ENCODE results near the gene KLC3. TPM values are rescaled to one million over a fixed set of nuclear protein-coding genes. Genes with fewer than 3 reads are reported as not detected.

Gene KLC3
- total and polyA plus RNA-seq, 2 experiments from 2014 or later: not detected

- no peaks in the 10 kb centered on the region for H4K20me1 ChIP-seq (ENCODE audit: insufficient read depth)
- no peak overlapping the region for H3K4me3 ChIP-seq
- in situ Hi-C loops (cut with MboI): no loop called here
- H3K27me3 ChIP-seq (replicated peaks; ENCODE audit: insufficient read depth): no peaks in the 10 kb centered on the region
- no peak overlapping the region for H3K9ac ChIP-seq
- no peak for TF ChIP-seq EZH2phosphoT487 (IDR thresholded peaks at IDR 0.05; ENCODE audit: insufficient read depth, low read depth)
- no peak for TF ChIP-seq EZH2 (IDR thresholded peaks at IDR 0.05; ENCODE audit: insufficient read depth, poor library complexity, severe bottlenecking)
- no peaks in the 10 kb centered on the region for H3F3A ChIP-seq (ENCODE audit: insufficient read depth)
- WGBS, 2 experiments (ENCODE audit: low coverage in 1 of 2, low lambda C conversion rate in 2 of 2, missing lambda C conversion rate in 2 of 2): 98 to 99% methylated on average over 4 of the region's 4 CpGs
- peaks cover 18% of the 10 kb centered on the region for H3K79me2 ChIP-seq (ENCODE audit: insufficient read depth)
- no peak for DNase-seq
- H3K4me1 ChIP-seq (ENCODE audit: insufficient read depth): peaks cover 11% of the 10 kb centered on the region
- H3K4me2 ChIP-seq (ENCODE audit: unreplicated experiment): no peak overlapping the region
- no peaks in the 10 kb centered on the region for H3K9me2 ChIP-seq (ENCODE audit: insufficient read depth)
- no peak overlapping the region for H2AFZ ChIP-seq
- no peaks in the 10 kb centered on the region for H3K9me3 ChIP-seq (ENCODE audit: low read depth)
- H3K36me3 ChIP-seq (ENCODE audit: low read depth): no peaks in the 10 kb centered on the region
- H3K27ac ChIP-seq: no peak overlapping the region
These were observed 27.6 kb downstream of the KLC3 start for GRCh38 chr19:45368127-45368526.

GRCh38 chr19:45368737-45369340 lies 28.3 kb downstream of the KLC3 start:
- Histone ChIP-seq H3K9me2 (ENCODE audit: insufficient read depth) (no peaks in the 10 kb centered on the region), H3K36me3 (ENCODE audit: low read depth) (no peaks in the 10 kb centered on the region), H3K27ac (no peak overlapping the region), H4K20me1 (ENCODE audit: insufficient read depth) (no peaks in the 10 kb centered on the region), H2AFZ (no peak overlapping the region), H3F3A (ENCODE audit: insufficient read depth) (no peaks in the 10 kb centered on the region), H3K9me3 (ENCODE audit: low read depth) (no peaks in the 10 kb centered on the region), H3K27me3 (replicated peaks; ENCODE audit: insufficient read depth) (no peaks in the 10 kb centered on the region), H3K79me2 (ENCODE audit: insufficient read depth) (peaks cover 18% of the 10 kb centered on the region), H3K4me1 (ENCODE audit: insufficient read depth) (peaks cover 11% of the 10 kb centered on the region), H3K4me3 (no peak overlapping the region), H3K4me2 (ENCODE audit: unreplicated experiment) (peak overlapping the region; percentile 92), H3K9ac (no peak overlapping the region)
- 92 to 95% methylated on average over 11 of the region's 11 CpGs for WGBS, 2 experiments (ENCODE audit: low coverage in 1 of 2, low lambda C conversion rate in 2 of 2, missing lambda C conversion rate in 2 of 2)
- in situ Hi-C loops (cut with MboI): no loop called here
- TF ChIP-seq EZH2 (IDR thresholded peaks at IDR 0.05; ENCODE audit: insufficient read depth, poor library complexity, severe bottlenecking) (no peak), EZH2phosphoT487 (IDR thresholded peaks at IDR 0.05; ENCODE audit: insufficient read depth, low read depth) (no peak)
- no peak for DNase-seq

GRCh38 chr19:45370410-45371204 lies 30.1 kb downstream of the KLC3 start, which contains the start of gene ERCC2:
ERCC2 (minus strand) TSS chr19:45370573; CDS start chr19:45370540, 33 bp downstream.
- Histone ChIP-seq H4K20me1 (ENCODE audit: insufficient read depth) (no peaks in the 10 kb centered on the region), H3K4me2 (ENCODE audit: unreplicated experiment) (peak within 1 kb of the TSS; percentile 92), H3F3A (ENCODE audit: insufficient read depth) (0 out of 2 replicates have a peak, but pooled peaks cover under 1% of the 10 kb centered on the region), H3K4me3 (peak within 1 kb of the TSS; percentile 79), H3K27ac (peak within 1 kb of the TSS; percentile 80), H3K4me1 (ENCODE audit: insufficient read depth) (peaks cover 11% of the 10 kb centered on the region), H3K9me3 (ENCODE audit: low read depth) (no peaks in the 10 kb centered on the region), H2AFZ (peak within 1 kb of the TSS; percentile 87), H3K27me3 (replicated peaks; ENCODE audit: insufficient read depth) (no peaks in the 10 kb centered on the region), H3K9me2 (ENCODE audit: insufficient read depth) (no peaks in the 10 kb centered on the region), H3K9ac (peak within 1 kb of the TSS; percentile 79), H3K36me3 (ENCODE audit: low read depth) (no peaks in the 10 kb centered on the region), H3K79me2 (ENCODE audit: insufficient read depth) (peaks cover 18% of the 10 kb centered on the region)
- DNase-seq: peak; percentile 99
- TF ChIP-seq EZH2 (IDR thresholded peaks at IDR 0.05; ENCODE audit: insufficient read depth, poor library complexity, severe bottlenecking): no peak
- no peak for TF ChIP-seq EZH2phosphoT487 (IDR thresholded peaks at IDR 0.05; ENCODE audit: insufficient read depth, low read depth)
- in situ Hi-C loops (cut with MboI): no loop called here
- 1 to 5% methylated on average over 34 to 55 of the region's 55 CpGs for WGBS, 2 experiments (ENCODE audit: low coverage in 1 of 2, low lambda C conversion rate in 2 of 2, missing lambda C conversion rate in 2 of 2)

- no peaks in the 10 kb centered on the region for H3K27me3 ChIP-seq (replicated peaks; ENCODE audit: insufficient read depth)
- TF ChIP-seq EZH2 (IDR thresholded peaks at IDR 0.05; ENCODE audit: insufficient read depth, poor library complexity, severe bottlenecking) (no peak), EZH2phosphoT487 (IDR thresholded peaks at IDR 0.05; ENCODE audit: insufficient read depth, low read depth) (no peak)
- H4K20me1 ChIP-seq (ENCODE audit: insufficient read depth): no peaks in the 10 kb centered on the region
- no peaks in the 10 kb centered on the region for H3K79me2 ChIP-seq (ENCODE audit: insufficient read depth)
- H3K27ac ChIP-seq: peak overlapping the region; percentile 74
- peak overlapping the region; percentile 55 for H3K4me2 ChIP-seq (ENCODE audit: unreplicated experiment)
- peak overlapping the region; percentile 33 for H2AFZ ChIP-seq
- peaks cover 27% of the 10 kb centered on the region for H3K4me1 ChIP-seq (ENCODE audit: insufficient read depth)
- no peaks in the 10 kb centered on the region for H3K9me3 ChIP-seq (ENCODE audit: low read depth)
- no peak overlapping the region for H3K9ac ChIP-seq
- H3K9me2 ChIP-seq (ENCODE audit: insufficient read depth): no peaks in the 10 kb centered on the region
- H3K36me3 ChIP-seq (ENCODE audit: low read depth): no peaks in the 10 kb centered on the region
- no peak overlapping the region for H3K4me3 ChIP-seq
- 37 to 41% methylated on average over 13 of the region's 13 CpGs for WGBS, 2 experiments (ENCODE audit: low coverage in 1 of 2, low lambda C conversion rate in 2 of 2, missing lambda C conversion rate in 2 of 2)
- in situ Hi-C loops (cut with MboI): no loop called here
- peak; percentile 88 for DNase-seq
- peaks cover 35% of the 10 kb centered on the region for H3F3A ChIP-seq (ENCODE audit: insufficient read depth)
These were observed 35.6 kb downstream of the KLC3 start for GRCh38 chr19:45376045-45376724.

Measured in GM23248 (cell line).